BLaER1 (cell line): Measurements from ENCODE around the gene SPEF2.

ENCODE experiments used
- H3K27ac ChIP-seq: shearing (Covaris generic); formaldehyde crosslinking; 2 replicates; pipeline ENCODE4 v1.8.1; 2022
- H3K27me3 ChIP-seq: shearing (Covaris generic); formaldehyde crosslinking; 2 replicates; pipeline ENCODE4 v1.8.1; 2022
- H3K36me3 ChIP-seq: shearing (Covaris generic); formaldehyde crosslinking; 2 replicates; pipeline ENCODE4 v1.8.1; 2022
- H3K4me1 ChIP-seq: shearing (Covaris generic); formaldehyde crosslinking; 2 replicates; pipeline ENCODE4 v1.8.1; 2022
- H3K4me2 ChIP-seq: shearing (Covaris generic); formaldehyde crosslinking; 2 replicates; pipeline ENCODE4 v1.8.1; 2022
- H3K4me3 ChIP-seq: shearing (Covaris generic); formaldehyde crosslinking; 2 replicates; pipeline ENCODE4 v1.8.1; 2022
- H3K9ac ChIP-seq: shearing (Covaris generic); formaldehyde crosslinking; 2 replicates; pipeline ENCODE4 v1.8.1; 2022
- H3K9me3 ChIP-seq: shearing (Covaris generic); formaldehyde crosslinking; 2 replicates; pipeline ENCODE4 v1.8.1; 2022
- H4K20me1 ChIP-seq: shearing (Covaris generic); formaldehyde crosslinking; 2 replicates; pipeline ENCODE4 v1.8.1; 2022
- Cebpa-rat ChIP-seq: shearing (Covaris generic); IDR thresholded peaks from 2 replicates; pipeline ENCODE4 v1.8.1; 2022

Gene SPEF2

GRCh38 chr5:35618781-35619180 is 1.1 kb downstream of the SPEF2 start:
- no peaks in the 10 kb centered on the region for H3K4me1 ChIP-seq
- H3K9me3 ChIP-seq = peaks cover 41% of the 10 kb centered on the region
- H3K4me2 ChIP-seq = no peak overlapping the region
- no peaks in the 10 kb centered on the region for H4K20me1 ChIP-seq
- no peak overlapping the region for H3K4me3 ChIP-seq
- H3K9ac ChIP-seq = no peak overlapping the region
- no peaks in the 10 kb centered on the region for H3K36me3 ChIP-seq
- peaks cover 31% of the 10 kb centered on the region for H3K27me3 ChIP-seq
- TF ChIP-seq Cebpa-rat = no peak
- no peak overlapping the region for H3K27ac ChIP-seq

GRCh38 chr5:35622974-35623373 is 5.3 kb downstream of the SPEF2 start:
- peaks cover 5% of the 10 kb centered on the region for H3K9me3 ChIP-seq

GRCh38 chr5:35623991-35624390 is 6.3 kb downstream of the SPEF2 start:
- Histone ChIP-seq H3K4me2 (no peak overlapping the region), H3K27ac (no peak overlapping the region), H3K4me3 (no peak overlapping the region), H3K36me3 (no peaks in the 10 kb centered on the region), H4K20me1 (no peaks in the 10 kb centered on the region), H3K9me3 (no peaks in the 10 kb centered on the region), H3K9ac (no peak overlapping the region), H3K4me1 (no peaks in the 10 kb centered on the region), H3K27me3 (peaks cover 3% of the 10 kb centered on the region; the same call in 1 of the 2 replicates)
- no peak for TF ChIP-seq Cebpa-rat

More at GRCh38 chr5:35622974-35623373, 5.3 kb downstream of the SPEF2 start:
- Histone ChIP-seq H3K36me3 (no peaks in the 10 kb centered on the region), H3K27me3 (peaks cover 14% of the 10 kb centered on the region), H3K4me1 (no peaks in the 10 kb centered on the region), H3K9ac (no peak overlapping the region), H3K4me3 (no peak overlapping the region), H4K20me1 (no peaks in the 10 kb centered on the region), H3K4me2 (no peak overlapping the region), H3K27ac (no peak overlapping the region)
- no peak for TF ChIP-seq Cebpa-rat

- Histone ChIP-seq H3K36me3 (no peaks in the 10 kb centered on the region), H3K4me1 (no peaks in the 10 kb centered on the region), H3K4me3 (no peak overlapping the region), H4K20me1 (no peaks in the 10 kb centered on the region), H3K4me2 (no peak overlapping the region), H3K9ac (no peak overlapping the region), H3K27me3 (no peaks in the 10 kb centered on the region), H3K9me3 (0 out of 2 replicates have a peak, but pooled peaks cover 3% of the 10 kb centered on the region), H3K27ac (no peak overlapping the region)
- no peak for TF ChIP-seq Cebpa-rat
Measured at GRCh38 chr5:35626108-35626507, 8.4 kb downstream of the SPEF2 start.

GRCh38 chr5:35626553-35626952 is 8.9 kb downstream of the SPEF2 start:
- Histone ChIP-seq H4K20me1 (no peaks in the 10 kb centered on the region), H3K4me2 (no peak overlapping the region), H3K4me1 (no peaks in the 10 kb centered on the region), H3K27me3 (no peaks in the 10 kb centered on the region), H3K4me3 (no peak overlapping the region), H3K36me3 (no peaks in the 10 kb centered on the region), H3K9ac (no peak overlapping the region), H3K9me3 (0 out of 2 replicates have a peak, but pooled peaks cover 3% of the 10 kb centered on the region), H3K27ac (no peak overlapping the region)
- TF ChIP-seq Cebpa-rat = no peak

GRCh38 chr5:35634326-35634725 is 16.7 kb downstream of the SPEF2 start:
- H3K4me3 ChIP-seq = no peak overlapping the region
- peaks cover 18% of the 10 kb centered on the region for H3K9me3 ChIP-seq
- H4K20me1 ChIP-seq = no peaks in the 10 kb centered on the region
- no peak overlapping the region for H3K9ac ChIP-seq
- no peaks in the 10 kb centered on the region for H3K4me1 ChIP-seq
- no peak overlapping the region for H3K4me2 ChIP-seq
- H3K36me3 ChIP-seq = no peaks in the 10 kb centered on the region
- no peak for TF ChIP-seq Cebpa-rat
- no peak overlapping the region for H3K27ac ChIP-seq
- no peaks in the 10 kb centered on the region for H3K27me3 ChIP-seq

- Histone ChIP-seq H3K9ac (no peak overlapping the region), H3K9me3 (no peaks in the 10 kb centered on the region), H3K27me3 (no peaks in the 10 kb centered on the region), H4K20me1 (no peaks in the 10 kb centered on the region), H3K27ac (no peak overlapping the region), H3K4me2 (no peak overlapping the region), H3K4me1 (no peaks in the 10 kb centered on the region), H3K36me3 (no peaks in the 10 kb centered on the region), H3K4me3 (no peak overlapping the region)
- TF ChIP-seq Cebpa-rat = no peak
Measured at GRCh38 chr5:35640623-35641022, 23.0 kb downstream of the SPEF2 start.

GRCh38 chr5:35644543-35644942 is 26.9 kb downstream of the SPEF2 start:
- Histone ChIP-seq H3K9me3 (no peaks in the 10 kb centered on the region), H3K27ac (no peak overlapping the region), H3K4me2 (no peak overlapping the region), H3K36me3 (no peaks in the 10 kb centered on the region), H4K20me1 (no peaks in the 10 kb centered on the region), H3K9ac (no peak overlapping the region), H3K4me1 (no peaks in the 10 kb centered on the region), H3K4me3 (no peak overlapping the region), H3K27me3 (no peaks in the 10 kb centered on the region)
- no peak for TF ChIP-seq Cebpa-rat

GRCh38 chr5:35647128-35647527 is 29.5 kb downstream of the SPEF2 start:
- Histone ChIP-seq H3K9me3 (no peaks in the 10 kb centered on the region), H3K4me3 (no peak overlapping the region), H4K20me1 (no peaks in the 10 kb centered on the region), H3K27me3 (no peaks in the 10 kb centered on the region), H3K36me3 (no peaks in the 10 kb centered on the region), H3K27ac (no peak overlapping the region), H3K4me2 (no peak overlapping the region), H3K9ac (no peak overlapping the region), H3K4me1 (no peaks in the 10 kb centered on the region)
- no peak for TF ChIP-seq Cebpa-rat

- TF ChIP-seq Cebpa-rat = no peak
- H4K20me1 ChIP-seq = no peaks in the 10 kb centered on the region
- no peak overlapping the region for H3K27ac ChIP-seq
- H3K27me3 ChIP-seq = no peaks in the 10 kb centered on the region
- H3K4me2 ChIP-seq = no peak overlapping the region
- no peaks in the 10 kb centered on the region for H3K9me3 ChIP-seq
- no peak overlapping the region for H3K9ac ChIP-seq
- no peaks in the 10 kb centered on the region for H3K4me1 ChIP-seq
- H3K36me3 ChIP-seq = no peaks in the 10 kb centered on the region
- H3K4me3 ChIP-seq = no peak overlapping the region
Measured at GRCh38 chr5:35647712-35648111, 30.0 kb downstream of the SPEF2 start.

- Histone ChIP-seq H3K27ac (no peak overlapping the region), H3K27me3 (no peaks in the 10 kb centered on the region), H3K4me3 (no peak overlapping the region), H4K20me1 (no peaks in the 10 kb centered on the region), H3K4me2 (no peak overlapping the region), H3K36me3 (no peaks in the 10 kb centered on the region), H3K9ac (no peak overlapping the region), H3K9me3 (no peaks in the 10 kb centered on the region), H3K4me1 (no peaks in the 10 kb centered on the region)
- TF ChIP-seq Cebpa-rat = no peak
Measured at GRCh38 chr5:35651002-35651756, 33.5 kb downstream of the SPEF2 start.
